Vagina (tissue), 2 donors: ENCODE measurements around the gene CASP8. TPM values are rescaled to one million over a fixed set of nuclear protein-coding genes. Genes with fewer than 3 reads are reported as not detected.
"Not testable (repeated sequence)": the region's sequence is repeated elsewhere in the genome, so short reads cannot be mapped to it uniquely, and the experiment has no call there.

Experiments used
- DNase-seq, 2 donors: peaks; one replicate each; pipeline ENCODE4 v3.0.0-alpha.2; 2017; ENCODE audit errors: extremely low spot score in 2 of 2
- H3K27ac ChIP-seq: fragments of 200-600 bp; sonication (generic); one replicate; pipeline ENCODE4 v1.5.1; 2019
- H3K27me3 ChIP-seq: fragments of 200-600 bp; sonication (generic); one replicate; pipeline ENCODE4 v1.5.1; 2019
- H3K36me3 ChIP-seq, 2 donors: fragments of 200-600 bp; sonication (generic); one replicate each; pipeline ENCODE4 v1.5.1; 2017 to 2019
- H3K4me1 ChIP-seq: fragments of 200-600 bp; sonication (generic); one replicate; pipeline ENCODE4 v1.5.1; 2019
- H3K4me3 ChIP-seq, 2 donors: fragments of 200-600 bp; sonication (generic); 1 replicate in 1 of 2; 2 replicates in 1 of 2; pipeline ENCODE4 v1.5.1; 2016 to 2019
- H3K9me3 ChIP-seq: fragments of 200-600 bp; sonication (generic); one replicate; pipeline ENCODE4 v1.5.1; 2019
- POLR2A ChIP-seq, 2 donors: fragments of 450-650 bp; IDR thresholded peaks; one replicate each; pipeline ENCODE4 v1.6.1; 2017; ENCODE audit warnings: antibody characterized with exemption in 2 of 2, mild to moderate bottlenecking in 2 of 2, moderate library complexity in 2 of 2
- POLR2AphosphoS5 ChIP-seq, 2 donors: sonication (generic); formaldehyde crosslinking; IDR thresholded peaks; one replicate each; pipeline ENCODE4 v1.9.0; 2017; ENCODE audit warnings: antibody characterized with exemption in 2 of 2, mild to moderate bottlenecking in 2 of 2, low read depth in 1 of 2; ENCODE audit not compliant: insufficient read depth in 1 of 2
- intact Hi-C: fragments of 100-400 bp; cut with DNase I; formaldehyde crosslinking; loops from one replicate; pipeline ENCODE4 v1.15.1; 2023
- total RNA-seq: library from RNA; depleted of rRNA; stranded (reverse); fragments of >200 nt; gene quantifications from one replicate; pipeline ENCODE4 v1.2.3, GENCODE V29; 2016
- TF ChIP-seq, protein P1 (sequence below), 3 experiments: fragments of 450-650 bp in 2 of 3; fragments of 200-600 bp in 1 of 3; sonication (generic) in 1 of 3; IDR thresholded peaks; one replicate each; pipeline ENCODE4 v1.5.1; 2017 to 2019; ENCODE audit warnings: antibody characterized with exemption in 3 of 3, mild to moderate bottlenecking in 2 of 3, moderate library complexity in 2 of 3

Gene CASP8
- total RNA-seq, 1 donor from 2014 or later = 29.2 TPM

DNA sequence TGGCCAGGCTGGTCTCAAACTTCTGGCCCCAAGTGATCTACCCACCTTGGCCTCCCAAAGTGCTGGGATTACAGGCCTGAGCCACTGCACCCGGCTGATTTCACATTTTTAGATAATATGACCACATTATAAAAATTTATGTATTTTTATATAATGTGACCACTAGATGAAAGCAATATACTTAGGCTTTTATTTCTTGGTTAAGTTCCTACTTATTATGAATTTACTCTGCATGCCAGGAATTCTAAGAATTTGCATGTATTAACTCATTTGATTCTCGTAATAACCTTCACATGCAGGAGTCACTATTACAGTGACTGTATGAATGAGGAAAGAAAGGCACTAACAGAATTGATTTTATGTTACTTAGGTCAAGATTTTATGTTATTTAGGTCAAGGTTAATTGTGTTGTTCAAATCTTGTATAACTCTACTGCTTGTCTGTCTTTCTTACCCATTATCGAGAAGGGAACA lies 25.6 kb upstream of the CASP8 start:
- Histone ChIP-seq H3K4me1 (peaks cover 24% of the 10 kb centered on the region), H3K27ac (no peak overlapping the region), H3K27me3 (no peaks in the 10 kb centered on the region), H3K9me3 (no peaks in the 10 kb centered on the region), H3K36me3 (no peaks in the 10 kb centered on the region), H3K4me3 (peak overlapping the region in 1 of 2 donors; percentile 29)
- intact Hi-C loops = loop anchor here (10.0 kb wide), 1 partner anchor 130 kb away; no protein-coding TSS in a partner anchor
- peak in 1 of 2 donors; percentile 10 for DNase-seq
- TF ChIP-seq POLR2A (IDR thresholded peaks at IDR 0.05) (no peak), POLR2AphosphoS5 (IDR thresholded peaks at IDR 0.05; ENCODE audit: insufficient read depth in 1 of 2, low read depth in 1 of 2) (no peak)
- TF ChIP-seq, protein P1, sequence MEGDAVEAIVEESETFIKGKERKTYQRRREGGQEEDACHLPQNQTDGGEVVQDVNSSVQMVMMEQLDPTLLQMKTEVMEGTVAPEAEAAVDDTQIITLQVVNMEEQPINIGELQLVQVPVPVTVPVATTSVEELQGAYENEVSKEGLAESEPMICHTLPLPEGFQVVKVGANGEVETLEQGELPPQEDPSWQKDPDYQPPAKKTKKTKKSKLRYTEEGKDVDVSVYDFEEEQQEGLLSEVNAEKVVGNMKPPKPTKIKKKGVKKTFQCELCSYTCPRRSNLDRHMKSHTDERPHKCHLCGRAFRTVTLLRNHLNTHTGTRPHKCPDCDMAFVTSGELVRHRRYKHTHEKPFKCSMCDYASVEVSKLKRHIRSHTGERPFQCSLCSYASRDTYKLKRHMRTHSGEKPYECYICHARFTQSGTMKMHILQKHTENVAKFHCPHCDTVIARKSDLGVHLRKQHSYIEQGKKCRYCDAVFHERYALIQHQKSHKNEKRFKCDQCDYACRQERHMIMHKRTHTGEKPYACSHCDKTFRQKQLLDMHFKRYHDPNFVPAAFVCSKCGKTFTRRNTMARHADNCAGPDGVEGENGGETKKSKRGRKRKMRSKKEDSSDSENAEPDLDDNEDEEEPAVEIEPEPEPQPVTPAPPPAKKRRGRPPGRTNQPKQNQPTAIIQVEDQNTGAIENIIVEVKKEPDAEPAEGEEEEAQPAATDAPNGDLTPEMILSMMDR (IDR thresholded peaks at IDR 0.05) = no peak

DNA sequence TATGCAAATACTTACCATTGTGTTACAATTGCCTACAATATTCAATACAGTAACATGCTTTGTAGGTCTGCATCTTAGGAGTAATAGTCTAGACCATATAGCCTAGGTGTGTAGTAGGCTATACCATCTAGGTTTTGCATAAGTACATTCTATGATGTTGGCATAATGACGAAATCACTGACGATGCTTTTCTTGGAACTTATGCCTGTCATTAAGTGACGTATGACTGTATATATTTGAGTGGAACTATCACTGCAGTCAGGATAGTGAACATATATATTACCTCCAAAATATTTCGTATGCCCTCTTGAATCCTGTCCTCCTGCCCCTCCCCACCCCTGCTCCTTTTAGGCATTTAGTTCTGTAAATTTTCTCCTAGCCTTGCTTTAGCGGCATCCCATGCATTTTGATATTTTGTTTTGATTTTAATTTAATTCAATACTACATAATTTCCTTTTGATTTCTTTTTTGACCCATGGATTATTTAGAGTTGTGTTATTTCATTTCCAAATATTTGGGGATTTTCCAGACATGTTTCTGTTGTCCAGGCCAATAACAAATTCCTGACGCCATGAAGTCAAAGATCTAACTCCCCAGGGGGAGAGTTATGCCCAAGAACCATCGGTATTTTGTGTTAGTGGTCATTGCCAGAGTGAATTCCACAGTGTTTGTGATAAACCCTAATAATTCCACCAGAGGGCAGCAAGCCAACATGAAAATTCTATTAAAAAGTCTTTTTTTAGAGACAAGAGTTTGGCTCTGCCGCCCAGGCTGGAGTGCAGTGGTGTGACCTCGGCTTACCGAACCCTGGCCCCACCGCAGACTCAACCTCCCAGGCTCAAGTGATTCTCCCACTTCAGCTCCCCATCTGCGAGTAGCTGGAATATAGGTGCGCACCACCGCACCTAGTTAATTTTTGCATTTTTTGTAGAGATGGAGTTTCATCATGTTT lies 24.2 kb upstream of the CASP8 start:
- H3K4me1 ChIP-seq = peaks cover 24% of the 10 kb centered on the region
- H3K9me3 ChIP-seq = no peaks in the 10 kb centered on the region
- H3K36me3 ChIP-seq = no peaks in the 10 kb centered on the region
- no peak overlapping the region for H3K4me3 ChIP-seq
- intact Hi-C loops = loop anchor here (10.0 kb wide), 1 partner anchor 129 kb away; no protein-coding TSS in a partner anchor
- H3K27me3 ChIP-seq = no peaks in the 10 kb centered on the region
- H3K27ac ChIP-seq = no peak overlapping the region
- TF ChIP-seq, protein P1 (IDR thresholded peaks at IDR 0.05) = peak; percentile 38 to 53 (median 46)
- TF ChIP-seq POLR2AphosphoS5 (IDR thresholded peaks at IDR 0.05; ENCODE audit: insufficient read depth in 1 of 2, low read depth in 1 of 2) = peak in 1 of 2 donors; percentile 44
- TF ChIP-seq POLR2A (IDR thresholded peaks at IDR 0.05) = no peak
- peak in 1 of 2 donors; percentile 82 for DNase-seq

DNA sequence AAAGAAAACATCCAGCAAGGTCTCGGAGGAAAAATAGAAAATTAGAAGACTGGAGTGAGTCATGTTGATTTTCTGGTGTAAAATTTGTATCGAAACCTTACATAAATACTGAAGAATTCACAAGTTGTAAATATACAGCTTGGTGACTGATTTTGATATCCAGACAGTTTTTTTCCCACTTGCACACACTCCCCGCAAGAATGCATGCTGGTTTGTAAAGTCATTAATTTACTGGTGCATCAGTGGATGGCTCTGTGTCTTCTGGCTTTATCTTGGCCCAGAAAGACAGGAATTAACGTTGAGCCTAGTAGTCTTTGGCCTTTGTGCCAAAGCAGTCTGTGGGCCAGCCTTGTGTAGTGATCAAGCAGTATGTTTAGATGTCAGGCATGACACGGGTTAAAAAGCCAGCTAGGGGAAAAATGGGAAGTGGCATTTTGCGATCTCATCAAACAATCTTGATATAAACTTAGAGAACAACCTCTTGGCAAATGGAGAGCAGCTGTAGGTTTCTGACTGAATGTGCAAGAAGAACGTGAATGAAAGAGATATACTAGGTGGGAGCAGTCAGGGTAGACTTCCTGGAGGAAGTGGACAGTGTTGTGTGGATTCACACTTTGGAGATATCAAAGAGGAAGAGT lies 22.7 kb upstream of the CASP8 start:
- no peaks in the 10 kb centered on the region for H3K27me3 ChIP-seq
- peaks cover 14% of the 10 kb centered on the region for H3K4me1 ChIP-seq
- no peaks in the 10 kb centered on the region for H3K36me3 ChIP-seq
- no peak overlapping the region for H3K4me3 ChIP-seq
- intact Hi-C loops = loop anchor here (10.0 kb wide), 1 partner anchor 127 kb away; no protein-coding TSS in a partner anchor
- no peak overlapping the region for H3K27ac ChIP-seq
- peak in 1 of 2 donors; percentile 60 for DNase-seq
- H3K9me3 ChIP-seq = no peaks in the 10 kb centered on the region
- TF ChIP-seq, protein P1 (IDR thresholded peaks at IDR 0.05) = no peak
- TF ChIP-seq POLR2AphosphoS5 (IDR thresholded peaks at IDR 0.05; ENCODE audit: insufficient read depth in 1 of 2, low read depth in 1 of 2) (no peak), POLR2A (IDR thresholded peaks at IDR 0.05) (no peak)

DNA sequence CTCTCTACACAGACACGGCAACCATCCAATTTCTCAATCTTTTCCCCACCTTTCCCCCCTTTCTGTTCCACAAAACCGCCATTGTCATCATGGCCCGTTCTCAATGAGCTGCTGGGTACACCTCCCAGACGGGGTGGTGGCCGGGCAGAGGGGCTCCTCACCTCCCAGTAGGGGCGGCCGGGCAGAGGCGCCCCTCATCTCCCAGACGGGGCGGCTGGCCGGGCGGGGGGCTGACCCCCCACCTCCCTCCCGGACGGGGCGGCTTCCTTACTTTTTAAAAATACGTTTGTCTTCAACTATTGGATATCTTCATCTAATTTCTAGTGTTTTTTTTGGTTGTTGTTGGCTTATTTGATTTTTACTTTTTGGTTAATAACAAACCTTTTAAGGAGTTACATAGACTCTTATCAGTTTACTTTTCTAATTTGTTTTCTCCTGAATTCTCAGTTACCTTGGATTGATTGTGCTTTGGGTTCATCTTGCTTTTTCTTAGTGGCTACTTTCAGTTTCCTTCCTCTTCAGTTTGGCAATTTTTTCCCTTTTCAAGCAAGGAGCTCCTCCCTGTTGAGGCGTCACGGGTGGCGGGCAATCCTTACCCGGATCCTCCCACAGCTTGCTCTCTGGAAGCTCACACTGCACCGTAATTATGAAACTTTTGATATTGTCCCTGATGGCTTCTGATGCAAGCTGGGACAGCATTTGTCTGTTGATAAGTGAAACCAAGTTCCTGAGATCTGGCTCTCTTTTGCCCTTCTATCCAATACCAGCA lies 21.0 kb upstream of the CASP8 start:
- intact Hi-C loops = loop anchor here (10.0 kb wide), 1 partner anchor 125 kb away; no protein-coding TSS in a partner anchor
- peak in 1 of 2 donors; percentile 87 for DNase-seq
- not testable (repeated sequence) for H3K4me3 ChIP-seq

More for the DNA sequence above, 21.0 kb upstream of the CASP8 start:
- not testable (repeated sequence) for H3K27me3 ChIP-seq, H3K36me3 ChIP-seq, H3K4me1 ChIP-seq, H3K9me3 ChIP-seq
- H3K27ac ChIP-seq = peak overlapping the region; percentile 48
